Measurements from ENCODE around the gene SRRM3.
"Not testable (repeated sequence)": the region's sequence is repeated elsewhere in the genome, so short reads cannot be mapped to it uniquely, and the experiment has no call there.

SRRM3 gene

DNA sequence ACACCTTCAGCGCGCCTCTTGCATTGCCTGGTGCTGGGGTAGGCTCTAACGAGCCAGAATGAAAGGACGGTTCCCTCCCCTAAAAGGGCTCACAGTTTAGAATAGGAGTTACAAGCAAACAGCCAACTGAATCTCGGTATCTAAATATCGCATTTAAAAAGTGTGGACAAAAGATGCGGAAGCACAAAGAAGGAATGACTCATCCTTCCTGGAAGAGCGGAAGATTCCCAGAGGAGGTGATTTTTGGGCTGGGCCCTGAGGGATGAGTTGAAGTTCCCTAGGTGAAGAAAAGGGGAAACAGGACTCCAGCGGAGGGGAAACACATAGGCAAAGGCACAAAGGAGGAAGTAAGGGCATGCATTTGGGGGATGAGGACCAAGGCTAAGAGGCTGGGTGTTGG is 29.9 kb downstream of the SRRM3 start:
- no peak for DNase-seq

DNA sequence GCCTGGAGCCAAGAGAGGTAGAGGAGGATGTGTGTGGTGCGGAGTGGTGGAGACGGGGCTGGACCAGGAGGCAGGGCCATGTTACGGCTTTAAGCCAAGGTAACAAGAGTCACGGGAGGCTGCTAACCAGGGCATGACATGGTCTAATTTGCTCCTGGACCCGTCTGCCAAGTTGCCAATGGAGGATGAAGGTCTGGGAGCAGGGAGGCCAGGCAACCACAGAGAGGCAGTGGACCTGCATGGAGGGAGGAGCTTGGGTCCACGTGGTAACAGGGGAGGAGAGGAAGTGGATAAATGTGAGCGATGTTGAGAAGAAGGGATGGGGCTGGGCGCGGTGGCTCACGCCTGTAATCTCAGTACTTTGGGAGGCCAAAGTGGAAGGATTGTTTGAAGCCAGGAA is 31.0 kb downstream of the SRRM3 start:
- DNase-seq, result no peak

- DNase-seq, result no peak
Measured at GRCh38 chr7:76233538-76234281, 32.0 kb downstream of the SRRM3 start.

DNA sequence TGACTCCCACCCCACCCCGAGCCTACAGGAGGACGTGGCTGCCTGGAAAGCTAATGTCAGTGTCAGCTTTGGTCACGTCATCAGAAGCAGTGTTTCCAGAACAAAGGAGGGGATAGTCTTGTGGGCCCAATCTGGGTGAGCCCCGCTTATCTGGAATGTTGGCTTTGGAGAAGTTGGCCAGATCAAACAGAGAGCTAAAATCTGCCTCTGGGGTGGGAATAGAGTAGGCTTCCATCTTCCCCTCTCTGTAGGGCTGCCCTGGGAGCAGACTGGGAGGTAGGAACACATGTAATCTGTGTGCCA is 32.5 kb downstream of the SRRM3 start:
- no peak for DNase-seq

- DNase-seq, result peak; percentile 46
Measured at GRCh38 chr7:76234931-76235441, 33.3 kb downstream of the SRRM3 start.

GRCh38 chr7:76236224-76236623 is 34.5 kb downstream of the SRRM3 start:
- DNase-seq, result no peak

- no peak for DNase-seq
Measured at GRCh38 chr7:76238326-76238725, 36.6 kb downstream of the SRRM3 start.

DNA sequence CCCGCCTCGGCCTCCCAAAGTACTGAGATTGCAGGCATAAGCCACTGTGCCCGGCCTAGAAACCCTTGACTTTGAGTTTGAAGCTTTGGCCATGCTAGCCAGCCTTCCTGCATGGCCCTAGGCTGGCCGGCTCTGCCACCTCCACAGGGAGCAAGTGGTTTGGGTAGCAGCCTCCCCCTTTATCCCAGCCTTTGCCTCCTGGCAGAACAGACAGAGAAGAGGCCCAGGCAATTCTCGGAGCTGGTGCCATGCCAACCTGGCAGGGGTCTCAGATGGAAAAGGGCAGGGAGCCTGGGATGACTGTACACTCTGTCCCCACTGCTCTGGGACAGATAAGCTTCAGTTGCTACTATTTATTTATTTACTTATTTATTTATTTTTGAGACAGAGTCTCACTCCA is 39.4 kb downstream of the SRRM3 start:
- DNase-seq, result no peak

- DNase-seq, result not testable (repeated sequence)
Measured at GRCh38 chr7:76242517-76243063, 40.9 kb downstream of the SRRM3 start.

DNA sequence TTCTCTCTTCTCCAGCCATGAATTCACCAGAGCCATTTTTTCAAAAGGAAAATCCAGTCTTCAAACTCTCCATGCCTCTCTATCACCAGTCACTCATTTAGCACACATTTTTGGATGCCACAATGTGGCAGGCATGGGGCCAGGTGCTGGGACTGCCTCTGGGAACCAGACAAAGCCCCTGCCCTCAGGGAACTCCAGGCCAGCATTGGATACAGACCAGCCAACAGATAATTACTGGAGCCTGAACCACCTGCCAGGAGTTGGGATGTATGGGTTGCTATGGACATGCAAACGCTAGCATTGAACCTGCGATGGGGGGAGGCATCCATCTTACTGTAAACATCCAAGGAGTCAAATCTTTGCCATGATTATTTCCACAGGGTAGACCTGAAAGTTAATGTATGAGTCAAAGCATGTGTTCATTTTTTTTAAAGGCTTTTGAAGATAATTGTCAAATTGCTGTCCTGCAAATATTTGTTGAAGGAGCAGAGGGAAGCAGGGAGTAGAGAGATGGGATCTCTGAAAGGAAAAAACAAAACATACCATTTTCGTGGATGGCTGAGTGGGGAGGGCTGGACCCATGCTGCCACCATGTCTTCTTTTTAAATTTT is 43.2 kb downstream of the SRRM3 start:
- no peak for DNase-seq

DNA sequence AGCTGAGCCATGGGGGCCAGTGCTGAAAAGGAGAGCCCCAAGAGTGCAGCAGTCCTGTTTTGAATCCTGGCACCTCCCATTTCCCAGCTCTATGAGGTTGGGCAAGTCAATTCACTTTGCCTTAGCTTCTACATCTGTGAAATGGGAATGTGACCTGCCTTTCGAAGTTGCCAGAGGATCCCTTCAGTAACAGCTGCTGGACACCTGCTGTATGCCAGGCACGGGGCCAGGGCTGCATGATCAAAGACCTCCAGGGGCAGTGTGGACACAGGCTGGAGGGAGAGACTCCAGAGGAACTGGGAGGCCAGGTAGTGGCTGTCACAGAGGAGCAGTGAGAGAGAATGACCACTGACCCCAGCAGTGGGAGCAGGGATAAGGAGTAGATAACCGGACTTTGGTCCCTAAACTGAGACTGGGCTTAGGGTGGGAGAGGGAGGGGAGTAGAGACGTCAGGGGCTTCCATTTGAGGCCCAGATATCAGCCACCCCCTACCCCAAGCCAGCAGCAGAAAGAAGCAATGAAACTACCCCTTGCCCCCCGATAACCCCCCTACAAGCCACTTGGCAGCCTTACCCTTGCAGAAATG is 45.2 kb downstream of the SRRM3 start:
- no peak for DNase-seq

DNA sequence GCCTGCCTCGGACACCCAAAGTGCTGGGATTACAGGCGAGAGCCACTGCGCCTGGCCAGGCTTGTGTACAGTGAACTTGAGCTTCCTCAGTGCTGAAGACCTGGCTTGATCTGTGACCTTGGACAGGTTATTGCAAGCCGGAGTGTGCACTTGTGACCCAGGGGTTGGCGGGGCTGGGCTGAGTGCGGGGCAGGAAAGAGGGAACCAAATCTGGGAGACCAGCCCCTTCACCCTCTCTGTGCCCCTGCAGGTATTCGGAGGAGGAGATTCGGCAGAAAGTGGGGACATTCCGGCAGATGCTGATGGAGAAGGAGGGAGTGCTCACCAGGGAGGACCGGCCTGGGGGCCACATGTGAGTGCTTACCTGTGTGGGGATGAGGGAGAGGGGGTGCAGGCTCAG is 46.2 kb downstream of the SRRM3 start:
- no peak for DNase-seq

- no peak for DNase-seq
Measured at GRCh38 chr7:76252021-76252420, 50.3 kb downstream of the SRRM3 start.

DNA sequence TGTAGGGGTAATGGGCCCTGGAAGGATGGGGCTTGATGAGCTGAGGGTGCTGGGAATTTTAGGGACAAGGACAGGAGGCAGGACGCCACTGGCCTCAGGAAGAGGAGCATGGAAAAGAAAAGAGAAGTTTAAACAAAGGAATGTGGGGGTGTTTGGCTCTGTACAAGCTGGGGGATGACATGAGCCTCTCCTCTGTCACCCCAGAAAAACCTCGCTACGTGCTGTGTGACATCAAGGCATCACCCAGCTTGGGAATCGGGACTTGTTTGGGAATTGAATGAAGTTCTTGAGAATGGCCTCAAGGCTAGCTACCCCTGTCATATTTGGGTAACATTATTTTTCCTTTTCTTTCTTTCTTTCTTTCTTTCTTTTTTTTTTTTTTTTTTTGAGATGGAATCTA is 53.1 kb downstream of the SRRM3 start:
- DNase-seq, result no peak

- no peak for DNase-seq
Measured at GRCh38 chr7:76257973-76258372, 56.3 kb downstream of the SRRM3 start.

GRCh38 chr7:76259124-76260093 is 57.7 kb downstream of the SRRM3 start:
- no peak for DNase-seq

DNA sequence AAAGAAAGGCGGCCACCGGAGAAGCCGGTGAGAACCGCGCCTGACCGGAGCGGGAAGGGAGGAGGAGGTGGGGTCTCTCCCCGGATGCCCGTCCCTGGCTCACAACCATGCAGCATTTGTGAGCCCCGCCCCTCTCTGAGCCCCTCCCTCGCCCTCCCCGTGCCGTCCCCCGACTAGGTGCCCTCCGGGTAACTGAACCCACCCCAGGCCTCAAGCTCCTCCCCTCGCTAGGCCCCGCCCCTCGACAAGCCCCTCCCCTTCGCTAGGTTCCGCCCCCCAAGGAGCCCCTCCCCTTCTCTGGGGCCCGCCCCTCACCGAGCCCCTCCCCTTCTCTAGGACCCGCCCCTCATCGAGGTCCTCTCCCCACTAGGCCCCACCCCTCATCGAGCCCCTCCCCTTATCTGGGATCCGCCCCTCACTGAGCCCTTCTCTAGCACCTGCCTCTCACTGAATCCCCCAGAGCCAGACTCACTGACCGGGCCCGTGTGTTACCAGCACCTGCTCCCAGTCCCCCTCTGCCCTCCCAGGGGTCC is 58.5 kb downstream of the SRRM3 start:
- no peak for DNase-seq

- no peak for DNase-seq
Measured at GRCh38 chr7:76261329-76261728, 59.6 kb downstream of the SRRM3 start.

DNA sequence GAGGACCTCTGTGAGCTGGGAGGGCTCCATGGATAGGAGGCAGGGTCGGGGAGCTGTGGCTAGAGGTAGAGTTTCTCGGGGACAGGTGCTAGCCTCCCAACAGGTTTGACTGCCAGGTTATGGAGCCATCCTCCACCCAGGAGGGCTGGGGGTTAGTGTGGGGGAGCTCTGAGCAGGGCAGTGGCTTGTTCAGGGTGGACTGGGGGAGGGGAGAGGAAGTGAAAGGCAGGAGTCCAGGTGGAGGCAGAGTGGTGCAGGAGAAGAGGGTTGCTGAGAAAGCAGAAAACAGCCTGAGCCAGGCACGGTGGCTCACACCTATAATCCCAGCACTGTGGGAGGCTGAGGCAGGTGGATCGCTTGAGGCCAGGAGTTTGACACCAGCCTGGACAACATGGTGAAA is 60.2 kb downstream of the SRRM3 start:
- no peak for DNase-seq

- DNase-seq, result peak; percentile 32
Measured at GRCh38 chr7:76262683-76263402, 61.1 kb downstream of the SRRM3 start.

DNA sequence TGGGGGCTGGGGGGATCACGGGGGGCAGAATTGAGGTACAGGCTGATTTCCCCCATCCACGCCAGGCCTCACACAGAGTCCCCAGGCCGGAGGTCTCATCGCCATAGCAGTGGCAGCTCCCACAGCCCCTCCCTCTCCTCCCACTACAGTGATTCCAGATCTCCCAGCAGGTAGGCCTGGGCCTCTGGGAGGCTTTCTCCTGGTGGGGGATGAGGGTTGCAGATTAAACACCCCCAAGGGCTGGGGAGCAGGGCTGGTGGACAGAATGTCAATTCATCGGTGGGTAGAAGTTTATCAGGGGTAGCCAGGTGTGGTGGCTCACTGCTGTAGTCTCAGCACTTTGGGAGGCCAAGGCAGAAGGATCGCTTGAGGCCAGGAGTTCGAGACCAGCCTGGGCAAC is 63.6 kb downstream of the SRRM3 start:
- DNase-seq, result no peak
